ENCODE results near the gene PPP1R3E. TPM values are rescaled to one million over a fixed set of nuclear protein-coding genes. Genes with fewer than 3 reads are reported as not detected.
A peak's percentile ranks its signal among the peaks of the same experiment; 100 is the strongest.

The PPP1R3E gene
- total and polyA plus RNA-seq, 2 of the 13 experiments (the other 11 are each of a cell fraction or from before 2014, with no cell fraction given) = 16.5 to 26.5 TPM

- TF ChIP-seq KDM4B (CRISPR knock-in tag; IDR thresholded peaks at IDR 0.05) (no peak; the same call in none of the 2 replicates), ELF3 (CRISPR knock-in tag; IDR thresholded peaks at IDR 0.05) (peak; percentile 22; the same call in 1 of the 2 replicates), DMTF1 (CRISPR knock-in tag; IDR thresholded peaks at IDR 0.05) (no peak), SRSF9 (IDR thresholded peaks at IDR 0.05; ENCODE audit: borderline replicate concordance, insufficient read depth, low read depth, low read length, poor library complexity, severe bottlenecking) (no peak), MAFK (conservative IDR thresholded peaks at IDR 0.05 in 1 of 2, IDR thresholded peaks at IDR 0.05 in 1 of 2; ENCODE audit: low read length in 2 of 2) (no peak), FOXP1 (IDR thresholded peaks at IDR 0.05) (no peak), FOXP1 (CRISPR knock-in tag; IDR thresholded peaks at IDR 0.05) (no peak), JUNB (CRISPR knock-in tag; IDR thresholded peaks at IDR 0.05; ENCODE audit: borderline replicate concordance) (no peak; the same call in 1 of the 2 replicates), ZNF468 (CRISPR knock-in tag; IDR thresholded peaks at IDR 0.05) (no peak), ARID4A (CRISPR knock-in tag; IDR thresholded peaks at IDR 0.05; ENCODE audit: borderline replicate concordance) (peak; percentile 72), GFI1 (CRISPR knock-in tag; IDR thresholded peaks at IDR 0.05; ENCODE audit: borderline replicate concordance) (peak; percentile 36; the same call in 1 of the 2 replicates), HMG20B (CRISPR knock-in tag; conservative IDR thresholded peaks at IDR 0.05) (no peak; the same call in 1 of the 2 replicates), CENPT (CRISPR knock-in tag; IDR thresholded peaks at IDR 0.05; ENCODE audit: low read depth) (no peak), ZNF431 (CRISPR knock-in tag; IDR thresholded peaks at IDR 0.05; ENCODE audit: borderline replicate concordance, low read depth) (no peak), TERF1 (CRISPR knock-in tag; IDR thresholded peaks at IDR 0.05) (0 out of 2 replicates have a peak, but pooled peaks have one; percentile 22), ZNF576 (CRISPR knock-in tag; IDR thresholded peaks at IDR 0.05) (no peak), NKX3-1 (CRISPR knock-in tag; IDR thresholded peaks at IDR 0.05) (peak; percentile 70), NBN (conservative IDR thresholded peaks at IDR 0.05) (no peak)
- TF ChIP-seq, protein P1, sequence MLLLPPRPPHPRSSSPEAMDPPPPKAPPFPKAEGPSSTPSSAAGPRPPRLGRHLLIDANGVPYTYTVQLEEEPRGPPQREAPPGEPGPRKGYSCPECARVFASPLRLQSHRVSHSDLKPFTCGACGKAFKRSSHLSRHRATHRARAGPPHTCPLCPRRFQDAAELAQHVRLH (CRISPR knock-in tag; IDR thresholded peaks at IDR 0.05; ENCODE audit: borderline replicate concordance, low read depth) = no peak; the same call in none of the 2 replicates
- TF ChIP-seq, protein P2, sequence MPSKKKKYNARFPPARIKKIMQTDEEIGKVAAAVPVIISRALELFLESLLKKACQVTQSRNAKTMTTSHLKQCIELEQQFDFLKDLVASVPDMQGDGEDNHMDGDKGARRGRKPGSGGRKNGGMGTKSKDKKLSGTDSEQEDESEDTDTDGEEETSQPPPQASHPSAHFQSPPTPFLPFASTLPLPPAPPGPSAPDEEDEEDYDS (CRISPR knock-in tag; IDR thresholded peaks at IDR 0.05) = peak; percentile 11
Observed at GRCh38 chr14:23321572-23322547, 19.2 kb upstream of the PPP1R3E start (continued).
